Measurements from ENCODE around the gene SPTBN4.

Gene SPTBN4

GRCh38 chr19:40524655-40525054 lies 57.9 kb downstream of the SPTBN4 start:
- H3K9me3 ChIP-seq (ENCODE audit: control extremely low read depth in 1 of 5, control insufficient read depth in 4 of 5, insufficient read depth in 2 of 5, low read depth in 1 of 5, low read length in 4 of 5): no peaks in the 10 kb centered on the region
- CTCF ChIA-PET: interaction anchor here (0.6 to 2.2 kb wide), 4 partner anchors 8 to 1319 kb away, joined by 3 to 6 read pairs (median 4); no protein-coding TSS in a partner anchor

GRCh38 chr19:40525234-40526051 lies 58.6 kb downstream of the SPTBN4 start:
- no peak overlapping the region for H3K4me3 ChIP-seq (ENCODE audit: control insufficient read depth in 1 of 7, extremely low read depth in 1 of 7, insufficient read depth in 4 of 7, low read depth in 2 of 7, low read length in 6 of 7)
- no peaks in the 10 kb centered on the region for H3K9me3 ChIP-seq (ENCODE audit: control extremely low read depth in 1 of 5, control insufficient read depth in 4 of 5, insufficient read depth in 2 of 5, low read depth in 1 of 5, low read length in 4 of 5)
- peaks cover 0 to 13% (median 8%) of the 10 kb centered on the region in 4 experiments for H3K4me1 ChIP-seq (ENCODE audit: control extremely low read depth in 1 of 4, control insufficient read depth in 4 of 4, insufficient read depth in 4 of 4, low read length in 3 of 4)
- H3K27me3 ChIP-seq (replicated peaks in 2 of 5; ENCODE audit: control insufficient read depth in 4 of 5, insufficient read depth in 5 of 5, low read length in 4 of 5): peaks cover 2 to 16% (median 8%) of the 10 kb centered on the region in 5 experiments
- 83% methylated on average over 10 of the region's 12 CpGs for WGBS (ENCODE audit: insufficient coverage)
- no peak for DNase-seq
- H3K27ac ChIP-seq (ENCODE audit: insufficient read depth in 1 of 2, low read depth in 1 of 2, low read length in 2 of 2, poor library complexity in 1 of 2, severe bottlenecking in 2 of 2): no peak overlapping the region
- CTCF ChIA-PET: interaction anchor here (1.1 to 2.2 kb wide), 4 partner anchors 9 to 128 kb away, joined by 3 to 6 read pairs (median 4); no protein-coding TSS in a partner anchor
- no peaks in the 10 kb centered on the region for H3K36me3 ChIP-seq (ENCODE audit: control insufficient read depth in 4 of 4, insufficient read depth in 4 of 4, low read length in 3 of 4)
- POLR2A ChIA-PET: no interaction called here

More at GRCh38 chr19:40524655-40525054, 57.9 kb downstream of the SPTBN4 start:
- POLR2A ChIA-PET: no interaction called here
- peaks cover 2 to 18% (median 7%) of the 10 kb centered on the region in 5 experiments for H3K27me3 ChIP-seq (replicated peaks in 2 of 5; ENCODE audit: control insufficient read depth in 4 of 5, insufficient read depth in 5 of 5, low read length in 4 of 5)
- WGBS (ENCODE audit: insufficient coverage): 100% methylated on average over 1 of the region's 3 CpGs
- H3K27ac ChIP-seq (ENCODE audit: insufficient read depth in 1 of 2, low read depth in 1 of 2, low read length in 2 of 2, poor library complexity in 1 of 2, severe bottlenecking in 2 of 2): no peak overlapping the region
- no peak overlapping the region for H3K4me3 ChIP-seq (ENCODE audit: control insufficient read depth in 1 of 7, extremely low read depth in 1 of 7, insufficient read depth in 4 of 7, low read depth in 2 of 7, low read length in 6 of 7)
- no peaks in the 10 kb centered on the region for H3K36me3 ChIP-seq (ENCODE audit: control insufficient read depth in 4 of 4, insufficient read depth in 4 of 4, low read length in 3 of 4)
- no peak for DNase-seq
- peaks cover 0 to 11% (median 7%) of the 10 kb centered on the region in 4 experiments for H3K4me1 ChIP-seq (ENCODE audit: control extremely low read depth in 1 of 4, control insufficient read depth in 4 of 4, insufficient read depth in 4 of 4, low read length in 3 of 4)

GRCh38 chr19:40528078-40528477 lies 61.3 kb downstream of the SPTBN4 start:
- ChIA-PET CTCF (interaction anchor here (0.6 kb wide), 1 partner anchor 11 kb away, joined by 3 read pairs; no protein-coding TSS in a partner anchor), POLR2A (no interaction called here)
- Histone ChIP-seq H3K27ac (ENCODE audit: insufficient read depth in 1 of 2, low read depth in 1 of 2, low read length in 2 of 2, poor library complexity in 1 of 2, severe bottlenecking in 2 of 2) (no peak overlapping the region), H3K36me3 (ENCODE audit: control insufficient read depth in 4 of 4, insufficient read depth in 4 of 4, low read length in 3 of 4) (no peaks in the 10 kb centered on the region), H3K9me3 (ENCODE audit: control extremely low read depth in 1 of 5, control insufficient read depth in 4 of 5, insufficient read depth in 2 of 5, low read depth in 1 of 5, low read length in 4 of 5) (no peaks in the 10 kb centered on the region), H3K4me3 (ENCODE audit: control insufficient read depth in 1 of 7, extremely low read depth in 1 of 7, insufficient read depth in 4 of 7, low read depth in 2 of 7, low read length in 6 of 7) (no peak overlapping the region), H3K4me1 (ENCODE audit: control extremely low read depth in 1 of 4, control insufficient read depth in 4 of 4, insufficient read depth in 4 of 4, low read length in 3 of 4) (peaks cover 0 to 13% (median 8%) of the 10 kb centered on the region in 4 experiments), H3K27me3 (replicated peaks in 2 of 5; ENCODE audit: control insufficient read depth in 4 of 5, insufficient read depth in 5 of 5, low read length in 4 of 5) (peaks cover 0 to 33% (median 14%) of the 10 kb centered on the region in 5 experiments)
- DNase-seq: no peak
- 97% methylated on average over 6 of the region's 6 CpGs for WGBS (ENCODE audit: insufficient coverage)

- POLR2A ChIA-PET: no interaction called here
- Histone ChIP-seq H3K27ac (ENCODE audit: insufficient read depth in 1 of 2, low read depth in 1 of 2, low read length in 2 of 2, poor library complexity in 1 of 2, severe bottlenecking in 2 of 2) (no peak overlapping the region), H3K36me3 (ENCODE audit: control insufficient read depth in 4 of 4, insufficient read depth in 4 of 4, low read length in 3 of 4) (no peaks in the 10 kb centered on the region), H3K4me3 (ENCODE audit: control insufficient read depth in 1 of 7, extremely low read depth in 1 of 7, insufficient read depth in 4 of 7, low read depth in 2 of 7, low read length in 6 of 7) (no peak overlapping the region), H3K4me1 (ENCODE audit: control extremely low read depth in 1 of 4, control insufficient read depth in 4 of 4, insufficient read depth in 4 of 4, low read length in 3 of 4) (peaks cover 0 to 11% (median 8%) of the 10 kb centered on the region in 4 experiments), H3K27me3 (replicated peaks in 2 of 5; ENCODE audit: control insufficient read depth in 4 of 5, insufficient read depth in 5 of 5, low read length in 4 of 5) (peaks cover 0 to 38% (median 14%) of the 10 kb centered on the region in 5 experiments), H3K9me3 (ENCODE audit: control extremely low read depth in 1 of 5, control insufficient read depth in 4 of 5, insufficient read depth in 2 of 5, low read depth in 1 of 5, low read length in 4 of 5) (peaks cover 0 to under 1% (median 0%) of the 10 kb centered on the region in 5 experiments)
- WGBS (ENCODE audit: insufficient coverage): 72% methylated on average over 14 of the region's 14 CpGs
- CTCF ChIA-PET: interaction anchor here (1.7 to 2.3 kb wide), 2 partner anchors 20 to 106 kb away, joined by 5 to 7 read pairs; no protein-coding TSS in a partner anchor
- DNase-seq: no peak
These were observed 61.8 kb downstream of the SPTBN4 start for GRCh38 chr19:40528533-40529092.

- peak; percentile 84 to 90 (median 86) for DNase-seq
- ChIA-PET CTCF (interaction anchor here (0.5 to 2.3 kb wide), 6 partner anchors 8 to 105 kb away, joined by 3 to 7 read pairs (median 3); no protein-coding TSS in a partner anchor), POLR2A (no interaction called here)
- peaks cover 0 to 38% (median 14%) of the 10 kb centered on the region in 5 experiments for H3K27me3 ChIP-seq (replicated peaks in 2 of 5; ENCODE audit: control insufficient read depth in 4 of 5, insufficient read depth in 5 of 5, low read length in 4 of 5)
- H3K36me3 ChIP-seq (ENCODE audit: control insufficient read depth in 4 of 4, insufficient read depth in 4 of 4, low read length in 3 of 4): no peaks in the 10 kb centered on the region
- peak overlapping the region in 1 of 2 experiments; percentile 14 for H3K27ac ChIP-seq (ENCODE audit: insufficient read depth in 1 of 2, low read depth in 1 of 2, low read length in 2 of 2, poor library complexity in 1 of 2, severe bottlenecking in 2 of 2)
- H3K4me1 ChIP-seq (ENCODE audit: control extremely low read depth in 1 of 4, control insufficient read depth in 4 of 4, insufficient read depth in 4 of 4, low read length in 3 of 4): peaks cover 0 to 11% (median 8%) of the 10 kb centered on the region in 4 experiments
- 2% methylated on average over 48 of the region's 54 CpGs for WGBS (ENCODE audit: insufficient coverage)
- peak overlapping the region in 6 of 7 experiments; percentile 7 to 71 (median 44) for H3K4me3 ChIP-seq (ENCODE audit: control insufficient read depth in 1 of 7, extremely low read depth in 1 of 7, insufficient read depth in 4 of 7, low read depth in 2 of 7, low read length in 6 of 7)
- H3K9me3 ChIP-seq (ENCODE audit: control extremely low read depth in 1 of 5, control insufficient read depth in 4 of 5, insufficient read depth in 2 of 5, low read depth in 1 of 5, low read length in 4 of 5): peaks cover 0 to 8% (median 0%) of the 10 kb centered on the region in 5 experiments
These were observed 62.5 kb downstream of the SPTBN4 start for GRCh38 chr19:40529093-40529954.

- WGBS (ENCODE audit: insufficient coverage): 2% methylated on average over 46 of the region's 75 CpGs
- Histone ChIP-seq H3K36me3 (ENCODE audit: control insufficient read depth in 4 of 4, insufficient read depth in 4 of 4, low read length in 3 of 4) (no peaks in the 10 kb centered on the region), H3K9me3 (ENCODE audit: control extremely low read depth in 1 of 5, control insufficient read depth in 4 of 5, insufficient read depth in 2 of 5, low read depth in 1 of 5, low read length in 4 of 5) (peaks cover 0 to 10% (median 0%) of the 10 kb centered on the region in 5 experiments), H3K4me3 (ENCODE audit: control insufficient read depth in 1 of 7, extremely low read depth in 1 of 7, insufficient read depth in 4 of 7, low read depth in 2 of 7, low read length in 6 of 7) (peak overlapping the region in 3 of 7 experiments; percentile 23 to 42 (median 26)), H3K27me3 (replicated peaks in 2 of 5; ENCODE audit: control insufficient read depth in 4 of 5, insufficient read depth in 5 of 5, low read length in 4 of 5) (peaks cover 0 to 40% (median 13%) of the 10 kb centered on the region in 5 experiments), H3K27ac (ENCODE audit: insufficient read depth in 1 of 2, low read depth in 1 of 2, low read length in 2 of 2, poor library complexity in 1 of 2, severe bottlenecking in 2 of 2) (no peak overlapping the region), H3K4me1 (ENCODE audit: control extremely low read depth in 1 of 4, control insufficient read depth in 4 of 4, insufficient read depth in 4 of 4, low read length in 3 of 4) (peaks cover 0 to 11% (median 8%) of the 10 kb centered on the region in 4 experiments)
- peak in 2 of 3 donors; percentile 46 to 57 for DNase-seq
- ChIA-PET POLR2A (no interaction called here), CTCF (interaction anchor here (0.5 to 2.3 kb wide), 7 partner anchors 9 to 1221 kb away, joined by 3 to 7 read pairs (median 3); no protein-coding TSS in a partner anchor)
These were observed 63.5 kb downstream of the SPTBN4 start for GRCh38 chr19:40530091-40530901.

Data from common myeloid progenitor, CD34-positive (primary cell).